Stimulated activated CD8-positive, alpha-beta memory T cell treated with anti-CD3 and anti-CD28 coated beads, Interleukin-4, amount 100 ng/mL, for 48 hours (primary cell): ENCODE measurements around the gene RPS6KA2.
"Not testable (repeated sequence)": the region's sequence is repeated elsewhere in the genome, so short reads cannot be mapped to it uniquely, and the experiment has no call there.

Experiments
- DNase-seq: peaks from one replicate; pipeline ENCODE4 v3.0.0-alpha.2; 2020

The RPS6KA2 gene

GRCh38 chr6:166545156-166546034 lies 81.7 kb downstream of the RPS6KA2 start:
- DNase-seq, result no peak

GRCh38 chr6:166544296-166544605 lies 82.8 kb downstream of the RPS6KA2 start:
- no peak for DNase-seq

GRCh38 chr6:166543603-166544295 lies 83.3 kb downstream of the RPS6KA2 start:
- DNase-seq, result no peak

- DNase-seq, result no peak
Observed at GRCh38 chr6:166542580-166542912, 84.5 kb downstream of the RPS6KA2 start.

GRCh38 chr6:166541876-166542579 lies 85.0 kb downstream of the RPS6KA2 start:
- no peak for DNase-seq

- no peak for DNase-seq
Observed at GRCh38 chr6:166541366-166541765, 85.7 kb downstream of the RPS6KA2 start.

GRCh38 chr6:166540631-166541331 lies 86.3 kb downstream of the RPS6KA2 start:
- peak; percentile 60 for DNase-seq

- no peak for DNase-seq
Observed at GRCh38 chr6:166539543-166539942, 87.5 kb downstream of the RPS6KA2 start.

- DNase-seq, result not testable (repeated sequence)
Observed at GRCh38 chr6:166539011-166539385, 88.1 kb downstream of the RPS6KA2 start.

- DNase-seq, result no peak
Observed at GRCh38 chr6:166538297-166539010, 88.6 kb downstream of the RPS6KA2 start.

- DNase-seq, result no peak
Observed at GRCh38 chr6:166534658-166535406, 92.2 kb downstream of the RPS6KA2 start.

- no peak for DNase-seq
Observed at GRCh38 chr6:166533205-166533824, 93.7 kb downstream of the RPS6KA2 start.

GRCh38 chr6:166532302-166532701 lies 94.7 kb downstream of the RPS6KA2 start:
- DNase-seq, result no peak

GRCh38 chr6:166530211-166531095 lies 96.6 kb downstream of the RPS6KA2 start:
- DNase-seq, result no peak

GRCh38 chr6:166529586-166529985 lies 97.5 kb downstream of the RPS6KA2 start:
- no peak for DNase-seq

GRCh38 chr6:166529058-166529457 lies 98.0 kb downstream of the RPS6KA2 start:
- not testable (repeated sequence) for DNase-seq

- DNase-seq, result no peak
Observed at GRCh38 chr6:166527849-166528248, 99.2 kb downstream of the RPS6KA2 start.

- DNase-seq, result no peak
Observed at GRCh38 chr6:166526937-166527336, 100.1 kb downstream of the RPS6KA2 start.

GRCh38 chr6:166525567-166525966 lies 101.5 kb downstream of the RPS6KA2 start:
- no peak for DNase-seq
